Measurements from ENCODE around the gene FRAT1.

- TF ChIP-seq CTCF (IDR thresholded peaks at IDR 0.05) (no peak), POLR2A (IDR thresholded peaks at IDR 0.05) (no peak)
Observed at GRCh38 chr10:97321804-97322190, 2.7 kb downstream of the FRAT1 start.
